Esophagus squamous epithelium (tissue), 5 donors: ENCODE data around the gene HELZ. TPM values are rescaled to one million over a fixed set of nuclear protein-coding genes. Genes with fewer than 3 reads are reported as not detected.
"Not testable (repeated sequence)": the region's sequence is repeated elsewhere in the genome, so short reads cannot be mapped to it uniquely, and the experiment has no call there.

ENCODE experiments used
- DNase-seq: peaks from one replicate; lab custom pipeline; 2025; lab: John Stamatoyannopoulos, UW
- H3K27ac ChIP-seq, 4 donors: fragments of 200-600 bp; sonication (generic); one replicate each; pipeline ENCODE4 v1.5.1; 2016 to 2019; ENCODE audit warnings: mild to moderate bottlenecking in 1 of 4
- H3K27me3 ChIP-seq, 4 donors: fragments of 200-600 bp; sonication (generic); 1 replicate in 3 of 4; 2 replicates in 1 of 4; pipeline versions ENCODE4 v1.5.1 to v1.6.0; 2017 to 2021; ENCODE audit warnings: antibody characterized with exemption in 1 of 4
- H3K36me3 ChIP-seq, 3 donors: fragments of 200-600 bp; sonication (generic); one replicate each; pipeline ENCODE4 v1.5.1; 2016 to 2019
- H3K4me1 ChIP-seq, 3 donors: fragments of 200-600 bp; sonication (generic); one replicate each; pipeline ENCODE4 v1.5.1; 2017 to 2019
- H3K4me3 ChIP-seq, 4 donors: fragments of 200-600 bp; sonication (generic); 1 replicate in 3 of 4; 2 replicates in 1 of 4; pipeline ENCODE4 v1.5.1; 2016 to 2019; ENCODE audit warnings: mild to moderate bottlenecking in 2 of 4, moderate library complexity in 1 of 4
- H3K9me3 ChIP-seq, 3 donors: fragments of 200-600 bp; sonication (generic); one replicate each; pipeline ENCODE4 v1.5.1; 2016 to 2019
- POLR2A ChIP-seq, 4 donors: fragments of 450-650 bp; IDR thresholded peaks; one replicate each; pipeline ENCODE4 v1.6.1; 2017; ENCODE audit warnings: antibody characterized with exemption in 4 of 4, mild to moderate bottlenecking in 4 of 4, moderate library complexity in 3 of 4
- WGBS, 2 donors: methylation state at CpG; one replicate each; pipeline ENCODE4 v1.1.5; 2018; 5-methylcytosine and 5-hydroxymethylcytosine counted together
- intact Hi-C: fragments of 100-400 bp; cut with DNase I; formaldehyde crosslinking; loops from one replicate; pipeline ENCODE4 v1.15.0; 2022
- total RNA-seq, 4 donors: library from RNA; depleted of rRNA; stranded (reverse); fragments of >200 nt; gene quantifications; one replicate each; pipeline ENCODE4 v1.1.0, GENCODE V29; 2016
- TF ChIP-seq, protein P1 (sequence below), 6 experiments: fragments of 450-650 bp in 4 of 6; fragments of 200-600 bp in 2 of 6; sonication (generic) in 2 of 6; IDR thresholded peaks; one replicate each; pipeline ENCODE4 v1.5.1; 2016 to 2019; ENCODE audit warnings: antibody characterized with exemption in 6 of 6, mild to moderate bottlenecking in 4 of 6, moderate library complexity in 4 of 6
- donor health status: DM: yes; HTN: yes; CAD: no.

Gene HELZ
- total RNA-seq, 4 donors from 2014 or later: 11.4 to 42.5 (median 26.8) TPM

DNA sequence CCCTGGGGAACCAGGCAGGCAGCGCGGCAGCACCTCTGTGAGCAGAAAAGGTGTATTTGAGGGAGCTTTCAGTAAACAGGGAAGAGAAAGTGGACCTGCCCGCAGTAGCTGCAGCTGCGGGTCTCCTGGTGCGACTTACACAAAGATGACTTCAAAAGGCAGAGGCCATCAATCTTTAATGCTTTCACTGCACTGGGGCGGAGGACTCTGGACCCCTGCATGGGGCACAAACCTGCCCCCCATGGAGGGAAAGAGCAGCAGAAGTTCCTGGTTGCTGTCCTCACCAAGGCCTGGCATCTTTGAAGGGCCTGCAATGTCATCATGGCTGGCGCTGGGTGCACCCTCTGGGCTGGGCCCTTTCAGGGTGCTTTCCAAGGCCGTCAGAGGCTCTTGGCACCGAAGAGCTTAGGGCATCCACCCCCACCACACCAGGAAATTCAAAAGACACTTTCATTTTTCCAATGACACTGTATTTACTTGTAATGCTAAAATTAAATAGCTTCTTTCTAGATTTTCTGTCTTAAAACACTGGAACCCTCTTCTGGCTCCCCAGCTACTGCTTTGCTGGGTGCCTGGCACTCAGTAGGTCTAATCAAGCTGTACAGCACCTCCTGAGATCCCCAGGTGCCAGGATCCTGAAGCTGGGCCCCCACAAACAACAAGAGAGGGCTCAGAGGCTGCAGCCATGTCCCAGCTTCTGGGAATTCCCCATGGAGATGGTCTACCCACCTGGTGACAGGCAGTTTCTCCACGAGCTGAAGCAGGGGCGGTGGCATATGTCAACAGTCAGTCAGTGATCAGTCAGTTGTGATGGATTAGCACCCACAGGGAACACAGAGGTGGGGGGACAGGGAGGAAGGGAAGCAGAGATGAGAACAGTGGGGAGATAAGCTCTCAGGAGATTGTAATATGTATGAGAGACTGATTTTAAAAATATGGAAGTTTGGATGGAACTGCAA, 202.8 kb downstream of the HELZ start:
- H3K27ac ChIP-seq: no peak overlapping the region
- H3K36me3 ChIP-seq: no peaks in the 10 kb centered on the region
- 28 to 54% methylated on average over 4 of the region's 11 CpGs for WGBS, 2 donors
- H3K4me1 ChIP-seq: no peaks in the 10 kb centered on the region
- intact Hi-C loops: no loop called here
- TF ChIP-seq, protein P1, sequence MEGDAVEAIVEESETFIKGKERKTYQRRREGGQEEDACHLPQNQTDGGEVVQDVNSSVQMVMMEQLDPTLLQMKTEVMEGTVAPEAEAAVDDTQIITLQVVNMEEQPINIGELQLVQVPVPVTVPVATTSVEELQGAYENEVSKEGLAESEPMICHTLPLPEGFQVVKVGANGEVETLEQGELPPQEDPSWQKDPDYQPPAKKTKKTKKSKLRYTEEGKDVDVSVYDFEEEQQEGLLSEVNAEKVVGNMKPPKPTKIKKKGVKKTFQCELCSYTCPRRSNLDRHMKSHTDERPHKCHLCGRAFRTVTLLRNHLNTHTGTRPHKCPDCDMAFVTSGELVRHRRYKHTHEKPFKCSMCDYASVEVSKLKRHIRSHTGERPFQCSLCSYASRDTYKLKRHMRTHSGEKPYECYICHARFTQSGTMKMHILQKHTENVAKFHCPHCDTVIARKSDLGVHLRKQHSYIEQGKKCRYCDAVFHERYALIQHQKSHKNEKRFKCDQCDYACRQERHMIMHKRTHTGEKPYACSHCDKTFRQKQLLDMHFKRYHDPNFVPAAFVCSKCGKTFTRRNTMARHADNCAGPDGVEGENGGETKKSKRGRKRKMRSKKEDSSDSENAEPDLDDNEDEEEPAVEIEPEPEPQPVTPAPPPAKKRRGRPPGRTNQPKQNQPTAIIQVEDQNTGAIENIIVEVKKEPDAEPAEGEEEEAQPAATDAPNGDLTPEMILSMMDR (IDR thresholded peaks at IDR 0.05): no peak
- no peak for TF ChIP-seq POLR2A (IDR thresholded peaks at IDR 0.05)
- H3K4me3 ChIP-seq: no peak overlapping the region
- peaks cover 0 to 8% (median 0%) of the 10 kb centered on the region in 4 donors for H3K27me3 ChIP-seq
- DNase-seq: no peak
- no peaks in the 10 kb centered on the region for H3K9me3 ChIP-seq

DNA sequence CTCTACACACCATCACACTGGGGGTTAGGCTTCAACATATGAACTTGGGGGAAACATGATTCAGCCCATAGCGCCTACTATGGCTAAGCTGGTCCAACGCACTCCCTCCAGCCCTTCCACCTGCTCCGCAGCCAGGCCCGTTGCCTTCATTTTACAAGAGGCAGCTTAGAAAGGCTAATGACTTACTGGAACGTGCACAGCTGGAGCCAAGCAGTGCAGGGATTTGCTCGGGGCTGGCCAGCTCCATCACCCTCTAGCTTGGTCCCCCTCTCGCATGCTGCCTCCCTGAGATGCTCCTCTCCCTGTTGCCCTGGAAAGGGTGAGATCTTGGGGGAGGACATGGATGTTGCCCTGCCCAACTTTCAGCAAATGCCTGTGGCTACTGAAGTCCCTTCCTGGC, 203.5 kb downstream of the HELZ start:
- H3K27me3 ChIP-seq: peaks cover 0 to 8% (median 0%) of the 10 kb centered on the region in 4 donors
- H3K27ac ChIP-seq: no peak overlapping the region
- TF ChIP-seq, protein P1 (IDR thresholded peaks at IDR 0.05): no peak
- no peak for TF ChIP-seq POLR2A (IDR thresholded peaks at IDR 0.05)
- intact Hi-C loops: no loop called here
- H3K36me3 ChIP-seq: no peaks in the 10 kb centered on the region
- DNase-seq: no peak
- H3K4me1 ChIP-seq: no peaks in the 10 kb centered on the region
- H3K4me3 ChIP-seq: no peak overlapping the region
- WGBS, 2 donors: 82 to 96% methylated on average over 2 to 5 of the region's 7 CpGs
- no peaks in the 10 kb centered on the region for H3K9me3 ChIP-seq

DNA sequence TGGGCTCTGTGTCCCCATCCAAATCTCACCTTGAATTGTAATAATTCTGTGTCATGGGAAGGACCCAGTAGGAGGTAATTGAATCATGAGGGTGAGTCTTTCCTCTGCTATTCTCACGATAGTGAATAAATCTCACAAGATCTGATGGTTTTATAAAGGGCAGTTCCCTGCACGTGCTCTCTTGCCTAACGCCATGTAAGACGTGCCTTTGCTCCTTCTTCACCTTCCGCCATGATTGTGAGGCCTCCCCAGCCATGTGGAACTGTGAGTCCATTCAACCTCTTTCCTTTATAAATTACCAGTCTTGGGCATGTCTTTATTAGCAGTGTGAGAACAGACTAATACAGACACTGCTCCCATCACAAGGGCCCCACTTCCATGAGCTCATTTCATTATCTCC, 203.9 kb downstream of the HELZ start:
- intact Hi-C loops, H3K4me1 ChIP-seq, H3K27me3 ChIP-seq, H3K4me3 ChIP-seq, DNase-seq, H3K9me3 ChIP-seq, H3K27ac ChIP-seq, H3K36me3 ChIP-seq: not testable (repeated sequence)
- WGBS, 2 donors: 92% methylated on average over 5 of the region's 5 CpGs

DNA sequence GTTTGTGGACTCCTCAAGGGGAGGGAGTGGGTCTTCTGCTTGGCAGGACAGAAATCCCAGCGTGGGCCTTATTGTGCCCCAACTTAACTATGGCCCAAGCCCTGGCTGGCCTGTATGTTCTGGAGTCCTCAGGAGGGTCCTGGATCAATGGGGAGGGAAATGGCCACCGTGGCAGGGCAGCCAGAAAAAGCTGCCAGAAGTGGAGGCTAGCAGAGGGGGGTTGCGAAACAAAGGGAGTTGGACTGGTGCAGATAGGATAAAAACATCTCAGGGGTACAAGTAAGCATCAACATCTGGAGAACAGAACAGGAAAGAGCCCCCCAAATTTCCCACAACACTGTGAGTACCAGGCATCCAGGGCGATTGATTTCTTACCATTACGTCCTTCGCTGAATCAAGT, 204.3 kb downstream of the HELZ start:
- TF ChIP-seq, protein P1 (IDR thresholded peaks at IDR 0.05): no peak
- TF ChIP-seq POLR2A (IDR thresholded peaks at IDR 0.05): no peak
- Histone ChIP-seq H3K4me3 (no peak overlapping the region), H3K9me3 (no peaks in the 10 kb centered on the region), H3K27ac (no peak overlapping the region), H3K4me1 (no peaks in the 10 kb centered on the region), H3K27me3 (peaks cover 0 to 8% (median 0%) of the 10 kb centered on the region in 4 donors), H3K36me3 (no peaks in the 10 kb centered on the region)
- no peak for DNase-seq
- WGBS, 2 donors: 85 to 88% methylated on average over 4 to 6 of the region's 6 CpGs
- intact Hi-C loops: no loop called here

DNA sequence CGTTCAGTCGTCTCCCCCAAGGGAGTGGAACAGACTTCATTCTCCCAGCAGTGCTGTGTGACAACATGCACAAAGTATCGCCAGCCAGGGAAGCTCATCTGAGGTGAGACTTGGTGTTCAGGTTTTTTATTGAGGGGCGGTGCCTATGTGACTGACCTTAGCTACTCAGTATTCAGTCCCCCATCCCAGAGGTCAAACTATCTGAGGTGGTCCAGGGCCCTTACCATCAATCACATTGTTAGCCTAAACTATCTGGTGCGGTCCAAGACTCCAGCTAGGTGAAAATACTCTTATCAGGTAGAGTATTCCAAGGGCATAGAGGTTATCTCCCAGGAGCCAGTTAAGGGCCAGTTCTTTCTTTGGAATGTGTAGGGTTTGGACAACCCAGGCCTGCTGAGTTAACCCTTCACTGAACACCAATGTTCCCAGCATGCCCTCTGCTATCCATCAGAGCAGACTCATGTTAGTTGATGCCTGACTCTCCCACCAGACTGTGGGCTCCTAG, 206.1 kb downstream of the HELZ start:
- H3K4me1 ChIP-seq: no peaks in the 10 kb centered on the region
- H3K27me3 ChIP-seq: peaks cover 0 to 1% (median 0%) of the 10 kb centered on the region in 4 donors
- TF ChIP-seq, protein P1 (IDR thresholded peaks at IDR 0.05): no peak
- no peak for DNase-seq
- intact Hi-C loops: no loop called here
- 55 to 62% methylated on average over 4 to 5 of the region's 5 CpGs for WGBS, 2 donors
- no peak overlapping the region for H3K27ac ChIP-seq
- no peaks in the 10 kb centered on the region for H3K9me3 ChIP-seq
- H3K36me3 ChIP-seq: no peaks in the 10 kb centered on the region
- no peak overlapping the region for H3K4me3 ChIP-seq
